Peyer's patch (tissue), 4 donors: ENCODE measurements around the gene IKZF4.

ENCODE experiments used
- CTCF ChIP-seq, 6 experiments: fragments of 450-650 bp in 4 of 6; fragments of 200-600 bp in 2 of 6; sonication (generic) in 1 of 6; IDR thresholded peaks; one replicate each; pipeline ENCODE4 v1.5.1; 2017 to 2019; ENCODE audit warnings: antibody characterized with exemption in 6 of 6, mild to moderate bottlenecking in 3 of 6, moderate library complexity in 1 of 6
- POLR2A ChIP-seq, 2 donors: fragments of 450-650 bp; IDR thresholded peaks; one replicate each; pipeline ENCODE4 v1.5.1; 2017; ENCODE audit warnings: antibody characterized with exemption in 2 of 2, mild to moderate bottlenecking in 2 of 2, moderate library complexity in 2 of 2

- TF ChIP-seq CTCF (IDR thresholded peaks at IDR 0.05) (no peak), POLR2A (IDR thresholded peaks at IDR 0.05) (no peak)
Observed at GRCh38 chr12:56029166-56029519, 8.3 kb downstream of the IKZF4 start.
